Thyroid gland (tissue), 4 donors: ENCODE measurements around the gene FHIT. TPM values are rescaled to one million over a fixed set of nuclear protein-coding genes. Genes with fewer than 3 reads are reported as not detected.

Experiments
- DNase-seq, 2 donors: peaks; one replicate each; pipeline ENCODE4 v3.0.0-alpha.2; 2019
- H3K27ac ChIP-seq, 3 donors: fragments of 200-600 bp; sonication (generic); 1 replicate in 2 of 3; 2 replicates in 1 of 3; pipeline ENCODE4 v1.5.1; 2016 to 2019; ENCODE audit warnings: mild to moderate bottlenecking in 1 of 3, moderate library complexity in 1 of 3
- H3K27me3 ChIP-seq: fragments of 200-600 bp; sonication (generic); one replicate; pipeline ENCODE4 v1.5.1; 2019
- H3K36me3 ChIP-seq, 2 donors: fragments of 200-600 bp; sonication (generic); one replicate each; pipeline ENCODE4 v1.5.1; 2016 to 2019
- H3K4me1 ChIP-seq, 2 donors: fragments of 200-600 bp; sonication (generic); one replicate each; pipeline ENCODE4 v1.5.1; 2017 to 2019
- H3K4me3 ChIP-seq, 3 donors: fragments of 200-600 bp; sonication (generic); replicated peaks in 1 of 3; 1 replicate in 2 of 3; 2 replicates in 1 of 3; pipeline ENCODE4 v1.5.1; 2016; ENCODE audit warnings: mild to moderate bottlenecking in 1 of 3
- H3K9me3 ChIP-seq: fragments of 200-600 bp; sonication (generic); one replicate; pipeline ENCODE4 v1.5.1; 2017
- CTCF ChIP-seq, 6 experiments: fragments of 200-600 bp in 3 of 6; fragments of 450-650 bp in 3 of 6; sonication (generic) in 3 of 6; IDR thresholded peaks; one replicate each; pipeline ENCODE4 v1.5.1; 2016 to 2019; ENCODE audit warnings: antibody characterized with exemption in 6 of 6, mild to moderate bottlenecking in 2 of 6, inconsistent platforms in 1 of 6, moderate library complexity in 1 of 6
- POLR2A ChIP-seq, 2 donors: fragments of 450-650 bp; IDR thresholded peaks; one replicate each; pipeline ENCODE4 v1.6.1; 2017; ENCODE audit warnings: antibody characterized with exemption in 2 of 2, mild to moderate bottlenecking in 2 of 2, moderate library complexity in 1 of 2
- WGBS, 2 donors: methylation state at CpG; one replicate each; pipeline ENCODE4 v1.1.5; 2017; 5-methylcytosine and 5-hydroxymethylcytosine counted together
- intact Hi-C: fragments of 100-400 bp; cut with DNase I; formaldehyde crosslinking; loops from one replicate; pipeline ENCODE4 v1.15.1; 2023
- total RNA-seq, 4 donors: library from RNA; depleted of rRNA; stranded (reverse); fragments of >200 nt; gene quantifications; one replicate each; pipeline ENCODE4 v1.2.3, GENCODE V29; 2016

FHIT gene
- total RNA-seq, 4 donors from 2014 or later = 12.2 to 18.9 (median 16.2) TPM

- Histone ChIP-seq H3K27ac (no peak overlapping the region), H3K9me3 (no peaks in the 10 kb centered on the region), H3K4me3 (no peak overlapping the region), H3K27me3 (no peaks in the 10 kb centered on the region), H3K4me1 (no peaks in the 10 kb centered on the region), H3K36me3 (no peaks in the 10 kb centered on the region)
- no peak for DNase-seq
- TF ChIP-seq CTCF (IDR thresholded peaks at IDR 0.05) = no peak
- no peak for TF ChIP-seq POLR2A (IDR thresholded peaks at IDR 0.05)
- WGBS, 2 donors = 94% methylated on average over 3 of the region's 3 CpGs
- intact Hi-C loops = no loop called here
These were observed 534.7 kb downstream of the FHIT start for GRCh38 chr3:60716573-60716972.

DNA sequence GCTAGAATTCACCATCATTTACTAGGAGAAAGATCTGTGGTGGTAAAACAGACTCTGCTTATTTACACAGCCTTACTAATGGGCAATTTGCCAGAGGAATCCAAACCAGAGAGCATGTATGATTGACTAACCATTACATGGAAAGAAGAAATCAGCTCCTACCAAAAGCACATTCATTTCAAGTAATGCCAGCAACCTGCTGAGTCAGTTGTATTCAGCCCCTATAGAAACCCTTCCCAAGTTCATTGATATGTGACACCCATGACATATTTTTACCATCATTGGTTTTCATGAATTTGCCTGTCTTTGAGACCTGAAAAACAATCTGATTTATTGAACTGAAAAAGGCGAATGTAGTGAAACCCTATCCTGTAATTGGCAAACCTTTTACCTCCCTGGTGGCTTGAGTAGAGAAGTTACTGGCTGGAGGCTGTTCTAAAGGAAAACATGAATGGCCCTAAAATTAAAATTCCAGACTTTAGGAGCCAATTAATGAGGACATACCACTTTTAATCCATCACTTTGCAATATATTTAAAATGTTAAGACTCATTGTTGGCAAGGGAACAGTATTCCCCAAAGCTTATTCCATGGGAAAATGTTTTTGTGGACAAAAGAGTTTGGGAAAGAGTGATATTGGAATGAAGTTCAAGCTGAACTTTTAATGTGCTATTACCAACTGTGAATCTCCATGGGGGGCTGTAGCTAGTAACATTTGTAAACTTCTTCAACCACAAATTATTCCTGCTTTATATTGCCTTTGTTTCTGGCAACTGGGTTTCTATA lies 542.9 kb downstream of the FHIT start:
- Histone ChIP-seq H3K4me1 (peaks cover 14 to 15% of the 10 kb centered on the region in 2 donors), H3K36me3 (no peaks in the 10 kb centered on the region), H3K27me3 (no peaks in the 10 kb centered on the region), H3K27ac (no peak overlapping the region), H3K4me3 (no peak overlapping the region), H3K9me3 (no peaks in the 10 kb centered on the region)
- DNase-seq = no peak
- TF ChIP-seq POLR2A (IDR thresholded peaks at IDR 0.05) (no peak), CTCF (IDR thresholded peaks at IDR 0.05) (no peak)
- 82 to 86% methylated on average over 1 of the region's 1 CpG for WGBS, 2 donors
- intact Hi-C loops = no loop called here

GRCh38 chr3:60707452-60708020 lies 543.7 kb downstream of the FHIT start:
- Histone ChIP-seq H3K4me1 (peaks cover 15 to 19% of the 10 kb centered on the region in 2 donors), H3K27ac (peak overlapping the region in 1 of 3 donors; percentile 1), H3K27me3 (no peaks in the 10 kb centered on the region), H3K4me3 (no peak overlapping the region), H3K36me3 (no peaks in the 10 kb centered on the region), H3K9me3 (no peaks in the 10 kb centered on the region)
- TF ChIP-seq CTCF (IDR thresholded peaks at IDR 0.05) (no peak), POLR2A (IDR thresholded peaks at IDR 0.05) (no peak)
- 88 to 94% methylated on average over 2 of the region's 2 CpGs for WGBS, 2 donors
- no peak for DNase-seq
- intact Hi-C loops = no loop called here

- H3K36me3 ChIP-seq = no peaks in the 10 kb centered on the region
- no peaks in the 10 kb centered on the region for H3K27me3 ChIP-seq
- H3K9me3 ChIP-seq = no peaks in the 10 kb centered on the region
- peaks cover 15 to 19% of the 10 kb centered on the region in 2 donors for H3K4me1 ChIP-seq
- H3K27ac ChIP-seq = peak overlapping the region in 2 of 3 donors; percentile 37 to 41
- intact Hi-C loops = no loop called here
- TF ChIP-seq POLR2A (IDR thresholded peaks at IDR 0.05) (no peak), CTCF (IDR thresholded peaks at IDR 0.05) (no peak)
- DNase-seq = no peak
- 74 to 76% methylated on average over 3 of the region's 3 CpGs for WGBS, 2 donors
- no peak overlapping the region for H3K4me3 ChIP-seq
These were observed 547.1 kb downstream of the FHIT start for GRCh38 chr3:60703956-60704736.
